RWPE2 (cell line): ENCODE data around the gene SRC.

Source experiments
- ATAC-seq: fragments of 200-7000 bp; cut with Tn5 transposase; 3 replicates; pipeline ENCODE4 v1.9.1; 2021; ENCODE audit warnings: low read depth
- DNase-seq: peaks from one replicate; pipeline ENCODE4 v3.0.0-alpha.2; 2020; ENCODE audit warnings: low spot score
- H3K27ac ChIP-seq: fragments of 450-650 bp; 2 replicates; pipeline ENCODE4 v1.5.1; 2017; ENCODE audit warnings: mild to moderate bottlenecking; ENCODE audit not compliant: poor library complexity, severe bottlenecking
- H3K27me3 ChIP-seq: fragments of 250-450 bp; sonication (Bioruptor Pico); 2 replicates; pipeline ENCODE4 v1.5.1; 2021; ENCODE audit warnings: mild to moderate bottlenecking, moderate library complexity; ENCODE audit not compliant: insufficient read depth, poor library complexity, severe bottlenecking
- H3K36me3 ChIP-seq: fragments of 250-450 bp; sonication (Bioruptor Pico); 2 replicates; pipeline ENCODE4 v1.5.1; 2020; ENCODE audit warnings: low read depth, mild to moderate bottlenecking, moderate library complexity
- H3K4me1 ChIP-seq: fragments of 250-450 bp; sonication (Bioruptor Pico); 2 replicates; pipeline ENCODE4 v1.5.1; 2021; ENCODE audit warnings: mild to moderate bottlenecking, moderate library complexity; ENCODE audit not compliant: insufficient read depth, poor library complexity, severe bottlenecking
- H3K4me3 ChIP-seq: fragments of 250-450 bp; sonication (Bioruptor Pico); 2 replicates; pipeline ENCODE4 v1.5.1; 2021; ENCODE audit warnings: mild to moderate bottlenecking, moderate library complexity; ENCODE audit not compliant: severe bottlenecking
- H3K9me3 ChIP-seq: fragments of 250-450 bp; sonication (Bioruptor Pico); 2 replicates; pipeline ENCODE4 v1.5.1; 2021; ENCODE audit warnings: mild to moderate bottlenecking, moderate library complexity; ENCODE audit not compliant: severe bottlenecking
- TF ChIP-seq, protein P1 (sequence below): fragments of 450-650 bp; IDR thresholded peaks from one replicate; pipeline ENCODE4 v1.5.1; 2017; ENCODE audit warnings: mild to moderate bottlenecking, moderate library complexity; ENCODE audit not compliant: poor library complexity, severe bottlenecking

SRC gene

DNA sequence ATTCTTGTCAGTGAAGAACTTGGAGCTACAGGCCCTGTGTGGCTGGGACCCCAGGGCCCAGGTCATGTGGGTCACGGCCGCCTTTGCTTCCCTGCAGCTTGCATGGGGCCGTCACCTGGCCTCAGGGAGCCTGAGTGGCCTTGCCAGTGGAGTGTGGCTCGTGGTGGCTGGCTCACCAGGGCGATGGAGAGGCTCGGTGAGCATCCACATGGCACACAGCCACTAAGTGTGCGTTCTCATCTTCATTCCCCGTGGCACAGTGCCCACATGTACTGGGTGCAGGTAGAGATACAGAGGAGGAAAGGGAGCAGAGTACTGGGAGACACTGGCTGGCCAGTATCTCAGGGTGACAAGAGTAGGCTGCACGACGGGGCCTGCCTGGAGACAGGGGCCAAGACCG is 35.0 kb upstream of the SRC start:
- DNase-seq (no peak), ATAC-seq (no peak)
- no peak overlapping the region for H3K27ac ChIP-seq
- TF ChIP-seq, protein P1, sequence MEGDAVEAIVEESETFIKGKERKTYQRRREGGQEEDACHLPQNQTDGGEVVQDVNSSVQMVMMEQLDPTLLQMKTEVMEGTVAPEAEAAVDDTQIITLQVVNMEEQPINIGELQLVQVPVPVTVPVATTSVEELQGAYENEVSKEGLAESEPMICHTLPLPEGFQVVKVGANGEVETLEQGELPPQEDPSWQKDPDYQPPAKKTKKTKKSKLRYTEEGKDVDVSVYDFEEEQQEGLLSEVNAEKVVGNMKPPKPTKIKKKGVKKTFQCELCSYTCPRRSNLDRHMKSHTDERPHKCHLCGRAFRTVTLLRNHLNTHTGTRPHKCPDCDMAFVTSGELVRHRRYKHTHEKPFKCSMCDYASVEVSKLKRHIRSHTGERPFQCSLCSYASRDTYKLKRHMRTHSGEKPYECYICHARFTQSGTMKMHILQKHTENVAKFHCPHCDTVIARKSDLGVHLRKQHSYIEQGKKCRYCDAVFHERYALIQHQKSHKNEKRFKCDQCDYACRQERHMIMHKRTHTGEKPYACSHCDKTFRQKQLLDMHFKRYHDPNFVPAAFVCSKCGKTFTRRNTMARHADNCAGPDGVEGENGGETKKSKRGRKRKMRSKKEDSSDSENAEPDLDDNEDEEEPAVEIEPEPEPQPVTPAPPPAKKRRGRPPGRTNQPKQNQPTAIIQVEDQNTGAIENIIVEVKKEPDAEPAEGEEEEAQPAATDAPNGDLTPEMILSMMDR, result no peak
- H3K4me1 ChIP-seq, result peaks cover 25% of the 10 kb centered on the region
- H3K27me3 ChIP-seq, result no peaks in the 10 kb centered on the region
- no peaks in the 10 kb centered on the region for H3K9me3 ChIP-seq
- no peak overlapping the region for H3K4me3 ChIP-seq
- H3K36me3 ChIP-seq, result peaks cover 92% of the 10 kb centered on the region

DNA sequence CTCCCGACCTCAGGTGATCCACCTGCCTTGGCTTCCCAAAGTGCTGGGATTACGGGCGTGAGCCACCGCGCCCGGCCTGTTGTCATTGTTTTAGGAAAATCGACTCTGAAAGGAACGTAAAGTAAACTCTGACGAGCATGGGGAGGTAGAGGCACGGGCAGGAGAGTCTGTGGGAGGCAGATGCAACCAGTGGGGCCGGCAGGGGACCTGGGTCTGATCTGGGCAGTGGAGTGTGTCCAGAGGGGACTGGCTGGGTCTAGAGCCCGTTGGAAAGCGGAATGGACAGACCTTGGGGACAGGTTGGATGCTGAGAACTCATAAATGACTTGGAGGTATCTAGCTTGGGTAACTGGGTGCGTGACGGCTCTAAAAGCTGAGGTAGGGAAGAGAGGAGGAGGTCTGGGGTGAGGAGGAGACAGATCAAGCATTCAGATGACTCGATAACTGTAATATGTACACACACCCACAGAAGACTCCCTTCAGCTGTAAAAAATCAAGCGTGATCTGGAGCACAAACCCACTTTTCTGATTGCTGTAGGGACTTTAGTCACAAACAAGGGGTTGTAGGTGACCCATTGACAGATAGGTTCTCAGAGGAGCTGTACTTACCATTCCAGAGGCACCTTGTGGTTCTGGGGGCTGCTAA is 34.1 kb upstream of the SRC start:
- H3K27ac ChIP-seq, result peak overlapping the region; percentile 12
- H3K4me3 ChIP-seq, result no peak overlapping the region
- no peaks in the 10 kb centered on the region for H3K27me3 ChIP-seq
- DNase-seq (no peak), ATAC-seq (no peak; the same call in 2 of the 3 replicates)
- H3K36me3 ChIP-seq, result peaks cover 92% of the 10 kb centered on the region
- TF ChIP-seq, protein P1, result no peak
- H3K4me1 ChIP-seq, result peaks cover 25% of the 10 kb centered on the region
- H3K9me3 ChIP-seq, result no peaks in the 10 kb centered on the region

DNA sequence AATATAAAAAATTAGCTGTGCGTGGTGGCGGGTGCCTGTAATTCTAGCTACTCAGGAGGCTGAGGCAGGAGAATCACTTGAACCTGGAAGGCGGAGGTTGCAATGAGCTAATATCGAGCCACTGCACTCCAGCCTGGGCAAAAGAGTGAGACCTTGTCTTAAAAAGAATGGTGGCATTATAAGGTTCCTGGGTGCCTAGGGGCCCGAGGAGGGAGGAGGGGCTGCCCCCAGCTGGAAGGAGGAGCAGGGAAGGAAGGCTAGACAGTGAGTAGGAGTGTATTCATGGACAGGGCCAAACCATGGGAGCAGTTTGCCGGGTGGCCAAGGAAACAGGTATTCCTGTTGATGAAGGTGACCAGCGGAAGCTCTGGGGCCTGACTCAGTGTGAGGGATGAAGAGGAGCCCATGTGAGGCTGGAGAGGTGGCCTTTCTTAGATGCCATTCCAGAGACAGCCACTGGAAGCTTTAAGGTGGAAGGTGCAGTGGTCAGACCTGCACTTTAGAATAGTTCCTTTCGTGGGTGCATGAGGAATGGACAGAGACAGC is 32.3 kb upstream of the SRC start:
- Histone ChIP-seq H3K27ac (peak overlapping the region; percentile 22), H3K27me3 (no peaks in the 10 kb centered on the region), H3K4me1 (peaks cover 25% of the 10 kb centered on the region), H3K36me3 (peaks cover 89% of the 10 kb centered on the region), H3K4me3 (no peak overlapping the region), H3K9me3 (no peaks in the 10 kb centered on the region)
- TF ChIP-seq, protein P1, result no peak
- peak; percentile 4; the same call in 2 of the 3 replicates for ATAC-seq
- peak; percentile 73 for DNase-seq

DNA sequence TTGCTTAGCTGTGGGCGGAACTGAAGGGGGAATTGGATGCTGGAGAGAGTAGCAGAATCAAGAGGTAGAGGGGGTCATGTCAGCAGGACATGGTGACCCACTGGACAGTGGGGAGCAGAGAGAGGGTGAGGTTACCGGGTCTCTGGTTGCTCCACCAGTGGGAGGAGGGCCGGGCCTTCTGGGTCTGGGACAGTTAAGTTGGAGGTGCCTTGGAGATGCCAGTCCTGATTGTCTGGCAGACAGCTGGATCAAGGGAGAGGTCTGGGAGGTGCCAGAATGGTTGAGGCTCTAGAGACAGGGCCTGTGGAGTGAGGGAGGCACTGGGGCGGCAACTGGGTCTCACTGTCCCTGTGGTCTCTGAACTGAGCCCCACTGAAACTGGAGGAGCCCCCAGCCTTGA is 31.8 kb upstream of the SRC start:
- ATAC-seq, result peak; percentile 3; the same call in 1 of the 3 replicates
- DNase-seq, result peak; percentile 84
- peaks cover 87% of the 10 kb centered on the region for H3K36me3 ChIP-seq
- H3K27ac ChIP-seq, result peak overlapping the region; percentile 22
- H3K27me3 ChIP-seq, result no peaks in the 10 kb centered on the region
- TF ChIP-seq, protein P1, result no peak
- H3K9me3 ChIP-seq, result no peaks in the 10 kb centered on the region
- no peak overlapping the region for H3K4me3 ChIP-seq
- peaks cover 27% of the 10 kb centered on the region for H3K4me1 ChIP-seq

DNA sequence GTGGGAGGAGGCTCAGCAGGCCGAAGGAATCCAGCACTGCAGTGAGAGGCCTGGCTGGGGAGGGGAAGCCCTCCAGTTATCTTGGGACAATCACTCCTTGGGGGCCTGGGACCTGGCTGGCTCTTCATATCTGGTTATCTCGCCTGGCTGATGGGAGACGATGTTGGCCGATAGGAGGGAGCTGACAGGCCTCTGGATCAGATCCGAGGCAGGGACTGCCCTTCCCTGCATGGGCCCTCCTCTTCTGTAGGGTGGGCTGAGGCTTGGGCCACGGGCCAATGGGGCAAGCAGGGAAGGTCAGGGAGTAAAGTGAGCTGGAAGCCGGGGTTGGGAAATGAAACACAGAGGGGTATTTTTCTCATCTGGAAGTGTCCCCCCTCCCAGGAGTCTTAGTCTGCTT is 31.3 kb upstream of the SRC start:
- H3K27ac ChIP-seq, result peak overlapping the region; percentile 22
- H3K36me3 ChIP-seq, result peaks cover 82% of the 10 kb centered on the region
- DNase-seq, result peak; percentile 74
- TF ChIP-seq, protein P1, result no peak
- ATAC-seq, result no peak
- H3K9me3 ChIP-seq, result no peaks in the 10 kb centered on the region
- no peak overlapping the region for H3K4me3 ChIP-seq
- H3K4me1 ChIP-seq, result peaks cover 31% of the 10 kb centered on the region
- no peaks in the 10 kb centered on the region for H3K27me3 ChIP-seq
